T-helper 17 cell (primary cell): ENCODE measurements around the gene CORO7. TPM values are rescaled to one million over a fixed set of nuclear protein-coding genes. Genes with fewer than 3 reads are reported as not detected.

Source experiments
- ATAC-seq: fragments of 150-1000 bp; cut with Tn5 transposase; 2 replicates; pipeline ENCODE4 v1.10.0; 2021; ENCODE audit warnings: mild to moderate bottlenecking, moderate library complexity
- DNase-seq, 3 donors: peaks; one replicate each; pipeline versions ENCODE4 v3.0.0 to v3.0.0-alpha.2; 2020 to 2021
- H3K9me3 ChIP-seq: one replicate; pipeline ENCODE4 v1.7.0; 2013; ENCODE audit warnings: low read length, mild to moderate bottlenecking; ENCODE audit not compliant: control insufficient read depth, poor library complexity, severe bottlenecking
- H3K27ac Mint-ChIP-seq: one replicate; pipeline ENCODE4 v1.8.0; 2022; ENCODE audit warnings: mild to moderate bottlenecking, moderate library complexity, mixed read lengths
- H3K27me3 Mint-ChIP-seq: one replicate; pipeline ENCODE4 v1.8.0; 2022; ENCODE audit warnings: mixed read lengths
- H3K36me3 Mint-ChIP-seq: one replicate; pipeline ENCODE4 v1.8.0; 2022; ENCODE audit warnings: low read depth, mixed read lengths
- H3K4me1 Mint-ChIP-seq: one replicate; pipeline ENCODE4 v1.8.0; 2022; ENCODE audit warnings: mild to moderate bottlenecking, mixed read lengths
- H3K4me3 Mint-ChIP-seq: one replicate; pipeline ENCODE4 v1.8.0; 2022; ENCODE audit warnings: mild to moderate bottlenecking, moderate library complexity, mixed read lengths
- total RNA-seq, 4 donors: library from RNA in 2 of 4; stranded (reverse) in 2 of 4; gene quantifications; one replicate each; pipeline ENCODE4 v1.2.3 and lab custom pipeline; 2022 to 2026

Gene CORO7
- total RNA-seq, 2 donors from 2014 or later, result 733 to 757 TPM

DNA sequence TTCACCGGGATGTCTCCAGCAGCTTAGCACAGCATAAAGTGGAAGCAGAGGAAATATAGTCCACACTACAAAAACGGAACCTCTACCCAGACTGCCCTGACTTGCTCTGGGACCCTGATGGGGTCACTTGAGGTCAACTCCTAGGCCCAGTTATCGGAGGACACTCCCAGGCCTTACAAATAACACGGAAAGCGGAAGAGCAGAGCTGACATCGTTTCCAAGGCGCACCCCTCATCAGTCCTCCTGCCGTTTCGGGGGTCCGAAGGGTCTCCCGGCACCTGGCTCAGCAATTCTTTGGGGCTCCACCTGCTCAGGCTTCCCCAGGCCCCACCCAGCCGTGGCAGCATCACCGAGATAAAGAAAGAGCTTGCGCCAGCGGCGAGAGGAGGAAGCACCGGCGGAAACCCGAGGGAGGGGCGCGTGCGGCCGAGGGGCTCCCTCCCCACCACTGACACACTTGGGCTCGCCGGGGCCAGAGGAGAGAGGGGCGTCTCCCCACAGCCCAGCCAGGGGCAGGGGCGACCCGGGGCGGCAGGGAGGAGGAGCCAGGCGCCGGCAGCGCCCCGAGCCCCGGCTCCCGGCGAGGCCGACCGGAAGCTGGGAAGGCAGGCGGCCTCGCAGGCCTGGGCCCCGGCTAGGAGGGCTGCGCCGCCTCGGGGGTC lies 727 bp downstream of the CORO7 start:
- H3K36me3 Mint-ChIP-seq, result peaks cover 6% of the 10 kb centered on the region
- H3K27me3 Mint-ChIP-seq, result no peaks in the 10 kb centered on the region
- peak overlapping the region; percentile 97 for H3K4me3 Mint-ChIP-seq
- peak; percentile 51 to 60 (median 55) for DNase-seq
- H3K27ac Mint-ChIP-seq, result peak overlapping the region; percentile 99
- ATAC-seq, result peak; percentile 1
- no peaks in the 10 kb centered on the region for H3K9me3 ChIP-seq
- peaks cover 39% of the 10 kb centered on the region for H3K4me1 Mint-ChIP-seq

DNA sequence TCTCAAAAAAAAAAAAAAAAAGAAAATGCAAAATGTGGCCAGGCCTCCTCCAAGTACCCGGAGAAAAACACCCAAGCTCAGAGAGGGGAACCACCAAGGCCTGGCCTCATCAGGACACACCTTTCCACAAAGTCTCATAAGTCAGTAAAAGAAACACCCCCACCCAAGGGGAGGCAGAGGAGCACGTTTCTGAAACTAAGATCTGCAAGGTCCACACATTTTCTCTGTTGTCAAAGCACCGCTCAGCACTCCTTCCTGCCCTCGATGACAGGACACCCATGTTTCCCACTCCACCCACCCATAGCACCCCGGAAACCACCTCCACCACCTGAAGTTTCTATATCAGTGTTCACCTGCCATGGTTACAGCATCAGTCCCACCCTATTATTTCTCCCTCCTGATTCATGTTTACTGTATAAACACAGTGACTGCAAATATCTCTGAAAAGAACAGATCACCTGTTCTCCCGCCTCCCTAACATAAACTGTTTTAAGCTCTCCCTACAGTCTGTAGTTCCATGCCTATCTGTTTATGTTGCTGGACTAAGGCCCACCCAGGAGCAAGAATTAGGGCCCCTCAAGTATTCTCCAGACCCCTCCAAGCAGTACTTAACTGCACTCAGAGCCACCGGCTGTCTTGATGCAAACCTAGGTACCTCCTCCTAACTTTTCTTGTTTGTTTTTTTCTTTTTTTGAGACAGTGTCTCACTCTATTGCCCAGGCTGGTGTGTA lies 2.0 kb downstream of the CORO7 start:
- peaks cover 45% of the 10 kb centered on the region for H3K4me1 Mint-ChIP-seq
- no peaks in the 10 kb centered on the region for H3K27me3 Mint-ChIP-seq
- peaks cover 6% of the 10 kb centered on the region for H3K36me3 Mint-ChIP-seq
- DNase-seq (peak; percentile 58 to 80 (median 61)), ATAC-seq (peak; percentile 67)
- H3K4me3 Mint-ChIP-seq, result peak overlapping the region; percentile 97
- peak overlapping the region; percentile 99 for H3K27ac Mint-ChIP-seq
- no peaks in the 10 kb centered on the region for H3K9me3 ChIP-seq

DNA sequence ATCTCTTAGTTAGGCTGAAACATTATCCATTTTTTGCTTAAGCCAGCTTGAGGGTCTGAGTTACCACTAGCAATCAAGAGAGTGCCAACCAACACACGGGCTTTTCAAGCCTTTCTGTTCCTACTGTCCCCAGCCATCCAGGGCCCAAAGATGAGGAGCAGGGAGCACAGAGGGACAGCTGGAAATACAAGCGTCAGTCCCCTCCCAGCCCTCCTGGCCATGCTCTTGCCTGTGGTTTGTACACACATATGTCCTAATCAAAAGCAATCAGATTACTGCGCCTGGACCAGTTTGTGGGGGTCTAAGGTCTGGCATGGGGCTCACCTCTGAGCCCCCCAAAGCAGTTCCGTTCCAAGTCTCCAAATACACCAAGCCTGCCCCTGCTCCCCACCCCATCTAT lies 3.5 kb downstream of the CORO7 start:
- H3K4me1 Mint-ChIP-seq, result peaks cover 45% of the 10 kb centered on the region

DNA sequence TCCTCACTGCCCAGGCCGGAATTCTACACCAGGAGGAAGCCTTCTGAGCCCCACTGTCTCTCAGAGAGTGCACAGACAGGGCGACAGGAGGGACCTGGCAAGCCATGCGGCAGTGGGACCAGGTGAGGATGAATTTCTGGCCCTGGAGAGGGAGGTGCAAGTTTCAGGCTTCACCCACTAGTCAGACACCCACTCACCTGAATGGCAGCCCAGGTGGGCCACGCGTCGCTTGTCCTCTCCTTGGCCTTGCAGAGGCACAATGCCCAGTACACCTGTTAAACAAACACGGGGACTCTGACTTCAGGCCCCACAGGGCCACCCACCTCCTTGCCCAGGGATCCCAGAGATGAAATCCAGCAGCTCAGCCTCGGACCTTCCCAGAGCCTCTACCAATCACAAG lies 4.2 kb downstream of the CORO7 start:
- no peaks in the 10 kb centered on the region for H3K9me3 ChIP-seq
- peaks cover 45% of the 10 kb centered on the region for H3K4me1 Mint-ChIP-seq
- H3K27ac Mint-ChIP-seq, result peak overlapping the region; percentile 99
- peak overlapping the region; percentile 73 for H3K4me3 Mint-ChIP-seq
- H3K36me3 Mint-ChIP-seq, result peaks cover 6% of the 10 kb centered on the region
- DNase-seq, result no peak
- no peaks in the 10 kb centered on the region for H3K27me3 Mint-ChIP-seq
- ATAC-seq, result no peak

More for the DNA sequence above, 3.5 kb downstream of the CORO7 start:
- ATAC-seq, result no peak
- peaks cover 6% of the 10 kb centered on the region for H3K36me3 Mint-ChIP-seq
- H3K27ac Mint-ChIP-seq, result peak overlapping the region; percentile 99
- H3K9me3 ChIP-seq, result no peaks in the 10 kb centered on the region
- DNase-seq, result no peak
- no peaks in the 10 kb centered on the region for H3K27me3 Mint-ChIP-seq
- H3K4me3 Mint-ChIP-seq, result peak overlapping the region; percentile 73

DNA sequence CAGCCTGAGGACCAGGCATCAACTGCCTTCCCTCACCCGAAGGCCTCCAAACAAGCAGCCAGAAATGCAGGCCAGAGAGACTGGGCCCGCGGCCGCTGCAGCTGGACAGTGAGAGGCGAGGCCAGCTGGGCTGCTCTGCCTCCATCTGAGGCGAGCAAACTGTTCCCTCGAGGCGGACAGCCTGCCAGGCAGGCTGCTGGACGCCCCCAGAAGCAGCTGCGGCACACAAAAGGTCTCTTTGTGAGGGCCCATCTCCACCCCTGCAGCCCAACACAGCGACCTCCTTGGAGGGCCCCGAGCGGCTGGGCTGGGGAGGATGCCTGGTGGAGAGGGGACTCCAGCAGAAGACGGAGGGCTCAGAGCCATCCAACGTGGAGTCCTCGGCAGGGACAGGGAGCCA lies 4.7 kb downstream of the CORO7 start:
- H3K36me3 Mint-ChIP-seq, result peaks cover 6% of the 10 kb centered on the region
- no peaks in the 10 kb centered on the region for H3K9me3 ChIP-seq
- peak overlapping the region; percentile 12 for H3K4me3 Mint-ChIP-seq
- no peak for DNase-seq
- H3K4me1 Mint-ChIP-seq, result peaks cover 42% of the 10 kb centered on the region
- H3K27ac Mint-ChIP-seq, result peak overlapping the region; percentile 99
- no peak for ATAC-seq
- H3K27me3 Mint-ChIP-seq, result no peaks in the 10 kb centered on the region

DNA sequence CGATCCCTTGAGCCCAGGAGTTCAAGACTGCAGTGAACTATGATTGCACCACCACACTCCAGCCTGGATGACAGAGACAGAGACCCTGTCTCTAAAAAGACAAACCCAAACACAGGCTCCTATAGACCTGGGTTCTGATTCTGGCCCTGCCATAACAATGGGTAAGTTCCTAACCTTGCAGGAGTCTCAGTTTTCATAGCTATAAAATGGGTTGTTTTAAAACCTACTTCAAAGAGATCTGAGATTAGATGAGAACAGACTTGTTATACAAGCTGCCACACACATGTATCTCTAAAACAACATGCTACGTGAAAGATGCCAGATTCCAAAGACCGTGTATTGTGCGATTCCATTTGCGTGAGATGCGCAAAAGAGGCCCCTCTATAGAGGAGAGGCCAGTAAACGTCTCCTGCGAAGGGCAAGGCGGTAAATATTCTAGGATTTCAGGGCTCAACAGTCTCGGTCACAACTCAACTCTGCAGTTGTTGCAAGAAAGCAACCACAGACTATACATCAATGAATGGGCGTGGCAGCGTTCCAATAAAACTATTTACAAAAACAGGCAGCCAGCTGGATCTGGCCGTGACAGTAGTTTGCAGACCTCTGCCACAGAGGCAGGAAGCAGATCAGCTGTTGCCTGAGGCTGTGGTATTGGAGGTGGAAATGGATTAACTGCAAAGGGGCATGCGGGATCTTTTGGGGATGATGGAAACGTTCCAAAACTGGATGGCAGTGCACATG lies 5.9 kb downstream of the CORO7 start:
- no peaks in the 10 kb centered on the region for H3K27me3 Mint-ChIP-seq
- ATAC-seq (no peak), DNase-seq (no peak)
- H3K4me3 Mint-ChIP-seq, result peak overlapping the region; percentile 12
- H3K36me3 Mint-ChIP-seq, result peaks cover 9% of the 10 kb centered on the region
- H3K9me3 ChIP-seq, result no peaks in the 10 kb centered on the region
- peak overlapping the region; percentile 99 for H3K27ac Mint-ChIP-seq
- peaks cover 42% of the 10 kb centered on the region for H3K4me1 Mint-ChIP-seq

DNA sequence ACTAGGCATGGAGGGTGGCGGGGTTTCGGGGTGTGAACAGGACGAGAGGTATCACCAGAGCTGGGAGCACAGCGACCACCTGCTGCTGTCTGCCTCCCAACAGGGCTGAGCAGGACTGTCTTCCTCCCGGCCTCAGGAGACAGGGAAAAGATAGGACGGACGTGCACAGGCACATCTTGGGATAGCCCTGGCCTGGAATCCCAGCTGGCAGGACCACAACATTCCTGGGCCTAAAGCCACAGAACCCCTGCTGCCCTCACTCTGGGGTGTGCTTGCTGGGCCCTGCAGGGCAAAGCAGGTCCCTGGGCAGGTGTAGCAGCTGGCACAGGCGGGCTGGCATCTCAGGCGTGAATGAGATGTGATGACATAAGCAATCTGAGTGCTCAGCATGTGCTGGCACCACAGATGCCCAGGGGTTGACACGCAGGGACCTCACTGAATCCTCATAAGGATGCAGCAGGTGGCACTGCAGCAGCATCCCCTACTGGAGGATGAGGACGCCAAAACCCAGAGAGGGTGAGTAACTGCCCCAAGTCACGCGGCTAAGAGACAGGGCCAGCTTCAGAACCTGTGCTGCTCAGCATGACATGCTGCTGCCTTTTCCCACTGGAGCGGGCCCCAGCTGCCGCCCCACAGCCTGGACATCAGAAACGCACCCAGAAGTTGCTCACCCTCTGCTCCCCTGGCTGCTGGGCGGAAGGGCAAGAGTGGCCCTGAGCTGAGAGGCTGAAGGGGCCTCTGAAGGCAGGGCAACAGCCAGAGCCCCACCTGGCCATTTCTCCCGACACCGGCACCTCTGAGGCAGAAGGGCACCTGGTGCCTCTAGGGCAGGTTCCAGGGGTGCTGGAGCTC lies 7.1 kb downstream of the CORO7 start:
- ATAC-seq (no peak), DNase-seq (no peak)
- H3K9me3 ChIP-seq, result no peaks in the 10 kb centered on the region
- Mint-ChIP-seq H3K4me3 (peak overlapping the region; percentile 50), H3K27me3 (no peaks in the 10 kb centered on the region), H3K27ac (peak overlapping the region; percentile 73), H3K36me3 (peaks cover 9% of the 10 kb centered on the region), H3K4me1 (peaks cover 37% of the 10 kb centered on the region)

DNA sequence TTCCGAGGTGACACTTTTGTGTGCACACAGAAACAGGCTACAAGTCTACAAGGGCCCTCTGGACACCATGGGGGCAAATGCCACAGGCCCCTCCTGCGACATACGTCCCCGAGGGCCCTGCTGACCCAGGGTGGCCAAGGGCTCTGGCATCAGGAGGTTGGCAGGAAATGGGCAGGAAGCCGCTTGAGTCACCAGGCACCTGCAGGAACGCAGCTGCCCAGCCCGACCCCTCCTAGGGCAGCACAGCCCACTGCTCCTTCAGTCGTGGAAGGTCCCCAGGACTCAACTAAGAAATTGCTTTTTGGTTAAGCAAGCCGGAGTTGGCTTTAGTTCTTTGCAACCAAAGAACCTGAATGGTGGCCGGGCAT lies 8.1 kb downstream of the CORO7 start:
- Mint-ChIP-seq H3K4me3 (peak overlapping the region; percentile 9), H3K27ac (peak overlapping the region; percentile 73), H3K36me3 (peaks cover 9% of the 10 kb centered on the region), H3K27me3 (no peaks in the 10 kb centered on the region), H3K4me1 (peaks cover 32% of the 10 kb centered on the region)
- no peaks in the 10 kb centered on the region for H3K9me3 ChIP-seq
- no peak for ATAC-seq
- no peak for DNase-seq

DNA sequence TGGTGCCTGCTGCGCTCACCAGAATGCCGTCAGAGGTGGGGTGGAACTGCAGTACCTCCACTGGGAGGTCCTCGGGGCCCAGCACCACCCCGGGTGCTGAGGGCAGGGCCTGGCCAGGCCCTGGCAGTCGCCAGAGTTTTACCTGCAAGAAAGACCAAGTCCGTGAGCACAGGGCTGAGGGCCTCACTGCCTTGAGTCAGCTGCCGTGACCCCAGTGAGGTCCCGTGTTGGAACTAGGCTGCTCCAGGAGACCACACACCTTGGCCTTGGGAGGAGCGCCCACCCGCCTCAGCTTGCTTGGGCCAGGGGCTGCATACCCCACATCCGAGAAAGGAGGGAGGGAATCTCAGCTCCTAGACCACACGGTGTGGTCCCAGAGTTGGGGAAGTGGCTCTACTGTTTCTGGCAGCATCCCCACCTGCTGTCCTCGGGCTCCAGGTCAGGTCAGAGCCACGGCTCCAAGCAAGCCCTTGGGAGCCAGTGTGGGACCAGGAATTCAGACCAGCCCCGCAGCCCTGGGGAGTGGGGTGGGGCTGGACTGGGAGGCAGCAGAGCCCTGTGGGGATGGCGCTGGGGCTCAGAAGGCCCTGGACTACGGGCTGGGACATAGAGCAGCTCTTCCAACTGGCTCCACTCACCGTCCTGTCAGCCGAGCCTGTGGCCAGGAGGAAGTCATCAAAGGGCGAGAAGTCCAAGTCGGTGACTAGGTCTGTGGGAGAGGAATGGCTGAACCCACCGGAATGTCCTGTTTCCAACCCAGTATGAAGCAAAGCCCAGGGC lies 8.7 kb downstream of the CORO7 start:
- Mint-ChIP-seq H3K27ac (peak overlapping the region; percentile 73), H3K4me3 (peak overlapping the region; percentile 9), H3K27me3 (no peaks in the 10 kb centered on the region), H3K4me1 (peaks cover 27% of the 10 kb centered on the region), H3K36me3 (peaks cover 9% of the 10 kb centered on the region)
- no peaks in the 10 kb centered on the region for H3K9me3 ChIP-seq
- no peak for ATAC-seq
- DNase-seq, result no peak

DNA sequence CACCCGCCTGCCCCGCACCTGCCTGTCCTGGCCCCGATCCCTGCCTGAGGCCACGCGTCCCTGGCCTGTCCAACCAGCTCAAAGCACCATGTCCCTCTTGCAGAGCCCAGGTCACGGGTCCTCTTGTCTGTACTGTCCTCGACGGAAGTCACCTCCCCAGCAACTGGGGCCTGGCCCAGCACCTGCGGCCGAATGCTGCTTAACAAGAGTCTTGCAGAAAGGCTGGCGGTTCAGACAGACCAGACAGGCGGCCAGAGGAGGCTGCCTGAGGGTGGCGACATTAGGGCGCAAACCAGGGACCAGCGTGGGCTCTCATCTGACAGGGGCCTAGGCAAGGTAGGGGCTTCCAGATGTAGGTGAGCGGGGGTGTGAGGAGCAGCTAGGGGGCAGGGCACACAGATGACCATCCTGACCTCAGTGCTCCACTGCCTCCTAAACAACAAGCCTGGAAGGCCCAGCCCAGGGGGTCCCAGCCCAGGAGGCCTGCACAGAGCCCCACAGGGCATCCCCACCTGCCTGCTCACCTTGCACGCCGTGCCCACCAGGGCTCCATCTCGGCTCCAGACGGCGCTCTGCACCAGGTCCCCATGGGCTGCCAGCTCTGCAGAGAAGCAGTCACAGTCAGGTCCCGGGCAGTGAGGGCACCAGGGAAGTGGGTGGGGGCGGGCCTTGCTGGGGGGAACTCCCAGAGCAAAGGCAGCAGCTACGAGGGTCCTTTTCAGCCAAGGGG lies 11.3 kb downstream of the CORO7 start:
- Mint-ChIP-seq H3K27me3 (no peaks in the 10 kb centered on the region), H3K36me3 (peaks cover 13% of the 10 kb centered on the region), H3K4me1 (peaks cover 25% of the 10 kb centered on the region), H3K4me3 (peak overlapping the region; percentile 80), H3K27ac (peak overlapping the region; percentile 91)
- peak; percentile 3 for ATAC-seq
- H3K9me3 ChIP-seq, result no peaks in the 10 kb centered on the region
- DNase-seq, result no peak

DNA sequence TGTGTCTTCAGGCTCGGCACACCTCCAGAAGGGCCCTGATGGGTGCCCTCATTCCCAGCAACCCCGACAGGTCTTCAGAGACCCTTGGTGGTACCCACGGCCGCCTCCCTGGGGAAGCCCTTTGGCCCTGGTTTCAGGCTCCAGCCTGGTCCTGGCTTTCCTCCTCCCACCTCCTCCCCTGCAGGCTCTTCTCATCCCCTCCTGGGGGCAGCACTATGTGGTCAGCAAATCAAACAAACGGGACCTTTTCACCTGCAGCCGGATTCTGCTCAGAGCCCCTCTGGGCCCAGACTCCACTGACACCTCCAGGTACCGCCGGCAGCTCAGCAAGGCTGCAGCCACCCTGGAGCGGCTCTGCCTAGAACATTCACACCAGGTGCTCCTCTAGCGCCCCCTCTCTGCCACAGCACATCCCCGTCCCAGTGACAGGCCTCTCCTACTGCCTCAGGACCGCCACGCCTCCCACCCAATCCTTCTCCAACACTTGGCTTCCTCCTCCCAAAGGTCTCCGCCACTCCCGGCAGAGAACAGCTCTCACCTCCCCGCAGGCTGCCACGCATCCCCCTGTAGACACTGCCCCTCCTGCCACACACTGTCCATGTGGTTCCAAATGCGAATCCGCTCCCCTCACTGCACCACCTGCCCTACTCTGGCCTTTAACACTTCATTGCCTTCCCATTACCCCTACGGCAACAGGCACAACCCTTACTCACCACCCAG lies 12.0 kb downstream of the CORO7 start:
- Mint-ChIP-seq H3K4me3 (peak overlapping the region; percentile 78), H3K27me3 (no peaks in the 10 kb centered on the region), H3K4me1 (peaks cover 28% of the 10 kb centered on the region), H3K36me3 (peaks cover 18% of the 10 kb centered on the region), H3K27ac (peak overlapping the region; percentile 91)
- ATAC-seq (peak; percentile 33), DNase-seq (no peak)
- H3K9me3 ChIP-seq, result no peaks in the 10 kb centered on the region
